ENCODE results near the gene C16orf74. TPM values are rescaled to one million over a fixed set of nuclear protein-coding genes. Genes with fewer than 3 reads are reported as not detected.

The C16orf74 gene
- total RNA-seq, 4 donors from 2014 or later = 5.4 to 13.0 (median 7.9) TPM

DNA sequence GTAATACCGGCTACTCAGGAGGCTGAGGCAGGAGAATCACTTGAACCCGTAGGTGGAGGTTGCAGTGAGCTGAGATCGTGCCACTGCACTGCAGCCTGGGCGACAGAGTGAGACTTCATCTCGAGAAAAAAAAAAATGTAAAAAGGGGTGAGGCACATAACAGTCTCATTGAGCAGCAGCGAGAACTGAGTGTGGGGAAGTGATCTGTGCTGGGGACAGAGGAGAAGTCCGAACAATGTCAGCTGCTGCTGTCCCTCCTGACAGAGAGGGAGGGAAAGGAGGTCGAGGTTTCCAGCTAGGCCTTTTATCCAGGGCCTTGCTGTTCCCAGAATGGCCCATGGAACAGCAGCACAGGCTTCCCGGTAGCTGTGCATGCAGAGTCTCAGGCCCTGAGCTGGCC lies 14.0 kb downstream of the C16orf74 start:
- intact Hi-C loops (cut with DNase I; ENCODE audit: low total_unique reads) = no loop called here
- 87 to 90% methylated on average over 9 of the region's 9 CpGs for WGBS, 2 donors
- DNase-seq (ENCODE audit: low spot score in 2 of 2) = no peak
- TF ChIP-seq POLR2A (IDR thresholded peaks at IDR 0.05) = no peak
- TF ChIP-seq, protein P1, sequence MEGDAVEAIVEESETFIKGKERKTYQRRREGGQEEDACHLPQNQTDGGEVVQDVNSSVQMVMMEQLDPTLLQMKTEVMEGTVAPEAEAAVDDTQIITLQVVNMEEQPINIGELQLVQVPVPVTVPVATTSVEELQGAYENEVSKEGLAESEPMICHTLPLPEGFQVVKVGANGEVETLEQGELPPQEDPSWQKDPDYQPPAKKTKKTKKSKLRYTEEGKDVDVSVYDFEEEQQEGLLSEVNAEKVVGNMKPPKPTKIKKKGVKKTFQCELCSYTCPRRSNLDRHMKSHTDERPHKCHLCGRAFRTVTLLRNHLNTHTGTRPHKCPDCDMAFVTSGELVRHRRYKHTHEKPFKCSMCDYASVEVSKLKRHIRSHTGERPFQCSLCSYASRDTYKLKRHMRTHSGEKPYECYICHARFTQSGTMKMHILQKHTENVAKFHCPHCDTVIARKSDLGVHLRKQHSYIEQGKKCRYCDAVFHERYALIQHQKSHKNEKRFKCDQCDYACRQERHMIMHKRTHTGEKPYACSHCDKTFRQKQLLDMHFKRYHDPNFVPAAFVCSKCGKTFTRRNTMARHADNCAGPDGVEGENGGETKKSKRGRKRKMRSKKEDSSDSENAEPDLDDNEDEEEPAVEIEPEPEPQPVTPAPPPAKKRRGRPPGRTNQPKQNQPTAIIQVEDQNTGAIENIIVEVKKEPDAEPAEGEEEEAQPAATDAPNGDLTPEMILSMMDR (IDR thresholded peaks at IDR 0.05) = no peak
- no peak overlapping the region for H3K4me3 ChIP-seq (ENCODE audit: low read depth, poor library complexity, severe bottlenecking)

DNA sequence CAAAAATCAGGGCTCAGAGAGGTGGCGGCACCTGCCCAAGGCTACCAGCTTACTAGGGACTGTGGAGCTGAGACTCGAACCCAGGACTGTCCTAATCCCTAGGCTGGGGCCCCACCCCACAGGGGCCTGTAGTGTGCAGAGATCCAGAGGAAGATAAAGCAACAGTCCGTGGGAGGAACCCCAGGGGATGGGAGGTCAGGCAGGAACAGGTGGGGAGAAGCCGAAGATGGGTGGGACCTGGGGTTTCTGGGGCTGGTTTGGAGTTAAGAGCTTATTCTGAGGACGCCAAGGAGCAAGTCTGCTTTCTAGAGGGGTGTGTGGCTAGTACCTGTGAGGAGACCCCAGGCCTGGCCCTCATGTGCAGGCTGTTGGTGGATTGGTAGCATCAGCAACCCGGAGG lies 14.9 kb downstream of the C16orf74 start:
- WGBS, 2 donors = 72 to 80% methylated on average over 5 to 6 of the region's 6 CpGs
- intact Hi-C loops (cut with DNase I; ENCODE audit: low total_unique reads) = no loop called here

DNA sequence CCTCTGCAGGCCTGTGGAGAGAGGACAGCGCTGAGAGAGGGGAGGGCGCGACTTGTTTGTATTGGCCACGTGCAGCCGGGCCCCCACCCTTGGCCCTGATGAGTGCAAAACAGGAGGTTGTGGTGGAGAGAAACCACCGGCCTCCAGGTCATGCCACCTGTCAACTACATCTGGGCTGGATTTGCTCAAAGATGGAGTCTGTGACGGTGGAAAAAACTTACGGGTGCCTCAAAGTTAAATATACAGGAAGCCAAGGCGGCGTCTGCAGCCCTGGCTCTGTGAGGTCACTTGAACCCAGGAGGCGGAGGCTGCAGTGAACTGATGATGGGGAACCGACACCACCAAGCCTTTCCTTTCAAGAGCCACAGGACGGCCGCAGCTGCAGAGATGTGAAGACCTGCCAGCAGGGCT lies 15.7 kb downstream of the C16orf74 start:
- TF ChIP-seq, protein P1 (IDR thresholded peaks at IDR 0.05) = no peak
- TF ChIP-seq POLR2A (IDR thresholded peaks at IDR 0.05) = no peak
- 77 to 84% methylated on average over 14 of the region's 14 CpGs for WGBS, 2 donors
- intact Hi-C loops (cut with DNase I; ENCODE audit: low total_unique reads) = no loop called here

More for the DNA sequence above, 14.9 kb downstream of the C16orf74 start:
- DNase-seq (ENCODE audit: low spot score in 2 of 2) = no peak
- TF ChIP-seq, protein P1 (IDR thresholded peaks at IDR 0.05) = no peak
- H3K4me3 ChIP-seq (ENCODE audit: low read depth, poor library complexity, severe bottlenecking) = no peak overlapping the region

DNA sequence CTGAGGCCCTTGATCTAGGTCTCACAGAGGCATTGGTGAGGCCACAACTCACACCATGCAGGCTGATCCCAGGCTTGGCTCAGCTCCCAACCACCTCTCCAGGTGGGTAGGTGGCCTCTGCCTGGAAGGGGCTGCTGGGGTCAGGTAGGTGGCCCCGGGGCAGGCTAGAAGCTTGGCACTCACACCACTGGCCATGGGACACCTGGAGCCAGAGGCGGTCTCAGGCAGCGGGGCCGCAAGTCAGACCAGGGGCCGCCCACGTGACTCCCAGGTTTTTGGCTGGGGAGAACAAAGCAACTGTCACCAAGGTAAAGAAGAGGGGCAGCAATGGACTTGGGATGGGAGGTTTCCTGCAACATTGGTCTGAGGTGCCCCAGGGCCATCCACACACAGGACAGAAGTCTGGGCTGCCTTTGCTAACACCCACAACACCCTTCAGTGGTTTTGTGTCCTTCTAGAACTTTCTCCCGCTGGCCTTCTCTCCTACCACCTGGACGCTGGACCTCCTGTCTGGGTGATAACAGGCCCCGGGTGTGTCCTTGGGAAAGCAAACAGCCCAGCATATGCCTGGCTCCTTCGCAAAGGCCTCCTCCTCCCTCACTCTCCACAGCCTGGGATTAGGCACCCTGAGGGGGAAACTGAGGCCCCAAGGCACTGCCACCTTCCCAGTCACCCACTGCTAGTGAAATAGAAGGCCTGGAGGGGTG lies 16.4 kb downstream of the C16orf74 start:
- 83 to 84% methylated on average over 10 of the region's 10 CpGs for WGBS, 2 donors
- H3K4me3 ChIP-seq (ENCODE audit: low read depth, poor library complexity, severe bottlenecking) = no peak overlapping the region
- TF ChIP-seq, protein P1 (IDR thresholded peaks at IDR 0.05) = no peak
- no peak for TF ChIP-seq POLR2A (IDR thresholded peaks at IDR 0.05)
- DNase-seq (ENCODE audit: low spot score in 2 of 2) = no peak
- intact Hi-C loops (cut with DNase I; ENCODE audit: low total_unique reads) = no loop called here

More for the DNA sequence above, 15.7 kb downstream of the C16orf74 start:
- no peak overlapping the region for H3K4me3 ChIP-seq (ENCODE audit: low read depth, poor library complexity, severe bottlenecking)
- no peak for DNase-seq (ENCODE audit: low spot score in 2 of 2)

DNA sequence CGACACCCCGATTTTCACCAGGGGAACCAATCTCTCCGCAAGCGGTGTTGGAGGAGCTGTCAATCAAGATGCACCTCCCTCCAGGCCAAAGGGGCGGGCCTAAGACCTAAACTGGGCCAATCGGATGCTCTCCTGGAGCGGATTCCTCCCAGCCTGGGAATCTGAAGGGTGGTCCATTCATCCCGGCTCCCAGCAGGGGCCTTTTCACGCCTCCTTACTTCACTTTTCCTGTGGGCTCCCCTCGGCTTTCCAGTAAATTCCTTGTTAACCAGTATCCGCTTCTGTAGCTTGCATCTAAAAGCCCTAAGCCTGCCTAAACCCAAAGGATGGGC lies 17.1 kb downstream of the C16orf74 start:
- intact Hi-C loops (cut with DNase I; ENCODE audit: low total_unique reads) = no loop called here
- no peak for DNase-seq (ENCODE audit: low spot score in 2 of 2)
- 77 to 78% methylated on average over 11 of the region's 11 CpGs for WGBS, 2 donors
- no peak overlapping the region for H3K4me3 ChIP-seq (ENCODE audit: low read depth, poor library complexity, severe bottlenecking)
- TF ChIP-seq, protein P1 (IDR thresholded peaks at IDR 0.05) = no peak
